Esophagus (tissue), 2 donors: ENCODE results near the gene LGALS3BP. TPM values are rescaled to one million over a fixed set of nuclear protein-coding genes. Genes with fewer than 3 reads are reported as not detected.
A peak's percentile ranks its signal among the peaks of the same experiment; 100 is the strongest.

Experiments used
- H3K27ac ChIP-seq, 2 donors: one replicate each; pipeline ENCODE4 v1.5.1; 2013; ENCODE audit warnings: low read depth in 2 of 2, mild to moderate bottlenecking in 2 of 2, inconsistent platforms in 1 of 2, low read length in 1 of 2, moderate library complexity in 1 of 2
- H3K27me3 ChIP-seq, 2 donors: one replicate each; pipeline ENCODE4 v1.6.1; 2013; ENCODE audit warnings: low read length in 2 of 2, control low read depth in 1 of 2, mild to moderate bottlenecking in 1 of 2; ENCODE audit not compliant: insufficient read depth in 2 of 2, control insufficient read depth in 1 of 2
- H3K36me3 ChIP-seq, 2 donors: one replicate each; pipeline ENCODE4 v1.6.1; 2013; ENCODE audit warnings: low read length in 1 of 2; ENCODE audit not compliant: control insufficient read depth in 2 of 2, insufficient read depth in 2 of 2
- H3K4me1 ChIP-seq, 2 donors: one replicate each; pipeline ENCODE4 v1.6.1; 2013; ENCODE audit warnings: low read length in 1 of 2; ENCODE audit not compliant: control insufficient read depth in 2 of 2, insufficient read depth in 2 of 2
- H3K4me3 ChIP-seq, 2 donors: one replicate each; pipeline ENCODE4 v1.5.1; 2013; ENCODE audit warnings: low read length in 2 of 2, mild to moderate bottlenecking in 2 of 2, low read depth in 1 of 2, moderate library complexity in 1 of 2
- H3K9me3 ChIP-seq, 2 donors: one replicate each; pipeline ENCODE4 v1.6.1; 2013; ENCODE audit warnings: mild to moderate bottlenecking in 2 of 2, low read depth in 1 of 2, low read length in 1 of 2, moderate library complexity in 1 of 2; ENCODE audit not compliant: control insufficient read depth in 2 of 2, insufficient read depth in 1 of 2
- WGBS, 2 donors: extraction: QIAGEN DNeasy Blood & Tissue Kit; methylation state at CpG; one replicate each; pipeline ENCODE4 v1.1.7; 2013; 5-methylcytosine and 5-hydroxymethylcytosine counted together
- polyA plus RNA-seq, 2 donors: library from polyadenylated mRNA; stranded (reverse); fragments of 200-250 nt; gene quantifications; one replicate each; pipeline ENCODE4 v1.2.3, GENCODE V29; 2013
- donor health status: healthy with polysubstance abuse.
- donor health status: Bipolar disorder and iron deficiency.

Gene LGALS3BP
- polyA plus RNA-seq, 2 donors: 85.1 to 103 TPM

DNA sequence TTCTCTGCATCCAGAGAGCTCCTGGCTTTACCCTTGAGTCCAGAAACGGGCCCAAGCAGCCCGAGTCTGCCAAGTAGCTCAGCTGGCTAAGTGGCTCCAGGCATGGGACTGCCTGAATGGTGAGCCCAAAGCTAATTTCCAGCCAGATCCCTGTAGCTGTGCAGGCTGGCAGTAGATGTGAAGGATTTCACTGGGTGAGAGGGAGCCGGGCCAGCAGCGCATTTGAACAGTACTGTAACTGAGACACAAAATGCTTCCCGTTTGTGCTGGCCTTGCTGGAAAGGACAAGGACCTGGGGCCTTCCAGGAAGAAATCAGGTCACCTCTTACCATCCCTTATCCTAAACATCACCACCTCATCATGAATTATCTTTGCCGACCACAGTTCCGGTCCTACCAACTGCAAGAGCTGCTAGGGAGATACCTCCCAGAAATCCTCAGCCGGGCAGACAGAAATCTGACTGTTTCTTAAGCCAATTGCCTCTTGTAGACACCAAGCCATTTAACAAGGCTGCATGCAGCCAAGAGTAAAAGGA, 58.2 kb downstream of the LGALS3BP start:
- Histone ChIP-seq H3K4me1 (peaks cover 6 to 17% of the 10 kb centered on the region in 2 donors), H3K27ac (peak overlapping the region; percentile 21 to 58)

More for the DNA sequence above, 58.2 kb downstream of the LGALS3BP start:
- H3K9me3 ChIP-seq: no peaks in the 10 kb centered on the region
- no peaks in the 10 kb centered on the region for H3K36me3 ChIP-seq
- H3K4me3 ChIP-seq: peak overlapping the region; percentile 2 to 6
- H3K27me3 ChIP-seq: peaks cover 0 to 11% of the 10 kb centered on the region in 2 donors
- WGBS, 2 donors: 32 to 44% methylated on average over 8 of the region's 8 CpGs

Other genes starting within 250 kb of the LGALS3BP start
- gene CYTH1, start 197.7 kb downstream of the LGALS3BP start, polyA plus RNA-seq: 10 to 100 TPM; 36.0 to 52.8 TPM
- gene USP36, start 139.1 kb downstream of the LGALS3BP start, polyA plus RNA-seq: 10 to 100 TPM; 17.0 to 17.6 TPM
- 1 to 10 TPM in 1 of 2 donors, under 1 TPM in 1; 0.25 to 3.5 TPM for gene CEP295NL, start 76.7 kb downstream of the LGALS3BP start, polyA plus RNA-seq
- gene TIMP2, start 54.5 kb downstream of the LGALS3BP start, polyA plus RNA-seq: 10 to 100 TPM; 30.6 to 39.5 TPM
- 10 to 100 TPM; 24.1 to 24.5 TPM for gene CANT1, start 29.8 kb upstream of the LGALS3BP start, polyA plus RNA-seq
- gene C1QTNF1, start 44.2 kb upstream of the LGALS3BP start, polyA plus RNA-seq: 1 to 10 TPM; 6.0 to 7.2 TPM
- gene ENGASE, start 94.9 kb upstream of the LGALS3BP start, polyA plus RNA-seq: 10 to 100 TPM; 10.6 to 31.7 TPM